ENCODE results near the gene ABCA4. TPM values are rescaled to one million over a fixed set of nuclear protein-coding genes. Genes with fewer than 3 reads are reported as not detected.

ABCA4 gene
- total and polyA plus RNA-seq, 2 donors (not counting 3 experiments of a cell fraction or from before 2014, with no cell fraction given), result 2.3 to 4.9 TPM

DNA sequence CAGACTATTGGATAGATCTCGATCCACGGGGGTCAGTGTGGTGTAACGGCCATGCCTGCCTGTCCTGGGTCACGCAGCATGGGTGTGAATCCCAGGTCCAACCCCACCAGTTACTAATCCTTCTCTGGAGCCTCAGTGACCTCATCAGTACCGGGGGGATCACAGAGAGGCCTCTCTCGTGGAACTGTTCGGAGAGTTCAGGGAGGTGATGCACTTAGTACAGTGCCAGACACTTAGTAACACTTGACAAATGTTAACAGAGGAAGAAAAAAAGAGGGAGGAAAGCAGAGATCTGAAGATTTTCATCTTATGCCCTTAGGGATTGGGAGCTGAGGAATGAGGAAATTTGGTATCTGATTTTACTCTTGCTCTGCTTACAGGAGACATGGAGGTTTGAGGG lies 2.9 kb downstream of the ABCA4 start:
- TF ChIP-seq, protein P1, sequence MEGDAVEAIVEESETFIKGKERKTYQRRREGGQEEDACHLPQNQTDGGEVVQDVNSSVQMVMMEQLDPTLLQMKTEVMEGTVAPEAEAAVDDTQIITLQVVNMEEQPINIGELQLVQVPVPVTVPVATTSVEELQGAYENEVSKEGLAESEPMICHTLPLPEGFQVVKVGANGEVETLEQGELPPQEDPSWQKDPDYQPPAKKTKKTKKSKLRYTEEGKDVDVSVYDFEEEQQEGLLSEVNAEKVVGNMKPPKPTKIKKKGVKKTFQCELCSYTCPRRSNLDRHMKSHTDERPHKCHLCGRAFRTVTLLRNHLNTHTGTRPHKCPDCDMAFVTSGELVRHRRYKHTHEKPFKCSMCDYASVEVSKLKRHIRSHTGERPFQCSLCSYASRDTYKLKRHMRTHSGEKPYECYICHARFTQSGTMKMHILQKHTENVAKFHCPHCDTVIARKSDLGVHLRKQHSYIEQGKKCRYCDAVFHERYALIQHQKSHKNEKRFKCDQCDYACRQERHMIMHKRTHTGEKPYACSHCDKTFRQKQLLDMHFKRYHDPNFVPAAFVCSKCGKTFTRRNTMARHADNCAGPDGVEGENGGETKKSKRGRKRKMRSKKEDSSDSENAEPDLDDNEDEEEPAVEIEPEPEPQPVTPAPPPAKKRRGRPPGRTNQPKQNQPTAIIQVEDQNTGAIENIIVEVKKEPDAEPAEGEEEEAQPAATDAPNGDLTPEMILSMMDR (IDR thresholded peaks at IDR 0.05; ENCODE audit: extremely low read depth in 1 of 2, insufficient read depth in 1 of 2, low read depth in 1 of 2, low read length in 2 of 2), result no peak
- TF ChIP-seq POLR2AphosphoS5 (IDR thresholded peaks at IDR 0.05; ENCODE audit: insufficient read depth, low read depth, low read length) (no peak), EZH2 (IDR thresholded peaks at IDR 0.05; ENCODE audit: borderline replicate concordance, low read depth, low read length, severe bottlenecking) (no peak), GATA2 (IDR thresholded peaks at IDR 0.05; ENCODE audit: insufficient read depth, insufficient read length, low read depth, low read length) (no peak), FOS (IDR thresholded peaks at IDR 0.05; ENCODE audit: borderline replicate concordance, insufficient read depth, low read length) (no peak), POLR2A (IDR thresholded peaks at IDR 0.05; ENCODE audit: low read depth, low read length) (no peak), MYC (IDR thresholded peaks at IDR 0.05; ENCODE audit: low read depth, low read length) (no peak), JUN (IDR thresholded peaks at IDR 0.05; ENCODE audit: borderline replicate concordance, insufficient read depth, insufficient read length, low read depth) (no peak)
- TF ChIP-seq, protein P2, sequence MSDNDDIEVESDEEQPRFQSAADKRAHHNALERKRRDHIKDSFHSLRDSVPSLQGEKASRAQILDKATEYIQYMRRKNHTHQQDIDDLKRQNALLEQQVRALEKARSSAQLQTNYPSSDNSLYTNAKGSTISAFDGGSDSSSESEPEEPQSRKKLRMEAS (IDR thresholded peaks at IDR 0.05; ENCODE audit: insufficient read depth, insufficient read length), result no peak

More for the DNA sequence above, 2.9 kb downstream of the ABCA4 start:
- no peak for DNase-seq (ENCODE audit: low read depth, low spot score)
- no peak overlapping the region for H3K27ac ChIP-seq (ENCODE audit: insufficient read depth, low read depth, low read length)
- H3K9me3 ChIP-seq (replicated peaks; ENCODE audit: control insufficient read depth, insufficient read depth, low read length), result no peaks in the 10 kb centered on the region
- H3K9ac ChIP-seq (replicated peaks; ENCODE audit: extremely low read depth, insufficient read depth, low read length), result no peak overlapping the region
- no peaks in the 10 kb centered on the region for H3K79me2 ChIP-seq (ENCODE audit: control insufficient read depth, insufficient read depth, low read length)
- H2AFZ ChIP-seq (ENCODE audit: low read depth, low read length), result no peak overlapping the region
- no peaks in the 10 kb centered on the region for H4K20me1 ChIP-seq (replicated peaks; ENCODE audit: control insufficient read depth, extremely low read depth, insufficient read depth, low read length)
- H3K4me1 ChIP-seq (ENCODE audit: control insufficient read depth, extremely low read depth, insufficient read depth, low read length), result no peaks in the 10 kb centered on the region
- ChIA-PET CTCF (interaction anchor here (1.2 kb wide), 1 partner anchor 26 kb away, joined by 3 read pairs; no protein-coding TSS in a partner anchor), POLR2A (no interaction called here)
- no peak overlapping the region for H3K4me3 ChIP-seq (replicated peaks in 1 of 3; ENCODE audit: insufficient read depth in 1 of 3, low read depth in 1 of 3, low read length in 3 of 3)
- no TSS peak for BruUV-seq (replicated peaks)
- no peaks in the 10 kb centered on the region for H3K36me3 ChIP-seq (ENCODE audit: control insufficient read depth in 2 of 2, extremely low read depth in 1 of 2, insufficient read depth in 2 of 2, low read length in 2 of 2)
- intact Hi-C loops (cut with micrococcal nuclease) (no loop called here), dilution Hi-C loops (cut with MboI; ENCODE audit: extremely low pct_ligation_motif_present, low sequenced_read_pairs) (no loop called here)
- peak; percentile 15 for FAIRE-seq
- H3K4me2 ChIP-seq (ENCODE audit: insufficient read depth, low read length), result no peak overlapping the region
- H3K9me1 ChIP-seq (replicated peaks; ENCODE audit: control insufficient read depth, extremely low read depth, insufficient read depth, low read length), result no peaks in the 10 kb centered on the region
- H3K27me3 ChIP-seq (ENCODE audit: control insufficient read depth in 2 of 2, insufficient read depth in 2 of 2, low read length in 2 of 2), result no peaks in the 10 kb centered on the region

Measured in endothelial cell of umbilical vein (primary cell).